ENCODE results near the gene FLVCR2.

FLVCR2 gene

DNA sequence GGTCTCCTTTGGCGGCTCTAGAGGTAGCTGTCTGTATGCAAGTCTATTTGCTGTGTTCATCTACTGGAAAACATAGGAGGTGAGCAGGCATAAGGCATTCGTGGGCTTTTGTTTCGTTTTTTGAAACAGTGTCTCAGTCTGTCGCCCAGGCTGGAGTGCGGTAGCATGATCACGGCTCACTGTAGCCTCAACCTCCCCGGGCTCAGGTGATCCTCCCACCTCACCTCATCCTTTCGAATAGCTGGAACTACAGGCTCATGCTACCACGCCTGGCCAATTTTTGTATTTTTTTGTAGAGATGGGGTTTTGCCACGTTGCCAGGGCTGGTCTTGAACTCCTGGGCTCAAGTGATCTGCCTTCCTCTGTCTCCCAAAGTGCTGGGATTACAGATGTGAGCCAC lies 27.5 kb downstream of the FLVCR2 start:
- H3K27ac ChIP-seq = no peak overlapping the region
- no peaks in the 10 kb centered on the region for H3K36me3 ChIP-seq (ENCODE audit: insufficient read depth, low read length)
- H3K9ac ChIP-seq (ENCODE audit: insufficient read length) = no peak overlapping the region
- H3K4me3 ChIP-seq = no peak overlapping the region
- H3K9me3 ChIP-seq (ENCODE audit: low read depth, low read length) = no peaks in the 10 kb centered on the region
- TF ChIP-seq EZH2 (IDR thresholded peaks at IDR 0.05) (no peak), FOXP2 (optimal IDR thresholded peaks at IDR 0.05; ENCODE audit: control extremely low read depth, extremely low read length, insufficient read depth) (no peak), POLR2AphosphoS5 (IDR thresholded peaks at IDR 0.05; ENCODE audit: borderline replicate concordance, low read depth, low read length) (no peak)
- no peak for DNase-seq (ENCODE audit: low read depth, low spot score)

DNA sequence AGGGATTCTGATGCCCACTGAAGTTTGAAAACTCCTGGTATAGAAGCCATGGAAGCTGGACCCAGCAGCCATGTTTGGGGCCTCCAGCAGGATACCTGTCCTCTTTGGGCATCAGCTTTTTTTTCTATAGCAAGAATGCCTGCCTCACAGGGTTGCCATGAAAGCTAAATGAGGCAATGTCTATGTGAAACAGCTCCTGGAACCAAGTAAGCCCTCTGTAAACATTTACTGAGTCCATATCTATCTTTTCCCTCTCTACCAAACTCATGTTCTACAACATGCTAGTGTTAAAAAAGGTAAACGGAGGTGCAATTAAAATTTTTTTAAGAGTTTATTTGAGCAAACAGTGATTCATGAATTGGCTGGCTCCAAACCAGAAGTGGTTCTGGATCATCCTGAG lies 28.6 kb downstream of the FLVCR2 start:
- H3K27ac ChIP-seq = no peak overlapping the region
- no peaks in the 10 kb centered on the region for H3K36me3 ChIP-seq (ENCODE audit: insufficient read depth, low read length)
- no peaks in the 10 kb centered on the region for H3K9me3 ChIP-seq (ENCODE audit: low read depth, low read length)
- H3K9ac ChIP-seq (ENCODE audit: insufficient read length) = no peak overlapping the region
- H3K4me3 ChIP-seq = no peak overlapping the region
- TF ChIP-seq FOXP2 (optimal IDR thresholded peaks at IDR 0.05; ENCODE audit: control extremely low read depth, extremely low read length, insufficient read depth) (no peak), POLR2AphosphoS5 (IDR thresholded peaks at IDR 0.05; ENCODE audit: borderline replicate concordance, low read depth, low read length) (no peak), EZH2 (IDR thresholded peaks at IDR 0.05) (no peak)
- DNase-seq (ENCODE audit: low read depth, low spot score) = no peak

DNA sequence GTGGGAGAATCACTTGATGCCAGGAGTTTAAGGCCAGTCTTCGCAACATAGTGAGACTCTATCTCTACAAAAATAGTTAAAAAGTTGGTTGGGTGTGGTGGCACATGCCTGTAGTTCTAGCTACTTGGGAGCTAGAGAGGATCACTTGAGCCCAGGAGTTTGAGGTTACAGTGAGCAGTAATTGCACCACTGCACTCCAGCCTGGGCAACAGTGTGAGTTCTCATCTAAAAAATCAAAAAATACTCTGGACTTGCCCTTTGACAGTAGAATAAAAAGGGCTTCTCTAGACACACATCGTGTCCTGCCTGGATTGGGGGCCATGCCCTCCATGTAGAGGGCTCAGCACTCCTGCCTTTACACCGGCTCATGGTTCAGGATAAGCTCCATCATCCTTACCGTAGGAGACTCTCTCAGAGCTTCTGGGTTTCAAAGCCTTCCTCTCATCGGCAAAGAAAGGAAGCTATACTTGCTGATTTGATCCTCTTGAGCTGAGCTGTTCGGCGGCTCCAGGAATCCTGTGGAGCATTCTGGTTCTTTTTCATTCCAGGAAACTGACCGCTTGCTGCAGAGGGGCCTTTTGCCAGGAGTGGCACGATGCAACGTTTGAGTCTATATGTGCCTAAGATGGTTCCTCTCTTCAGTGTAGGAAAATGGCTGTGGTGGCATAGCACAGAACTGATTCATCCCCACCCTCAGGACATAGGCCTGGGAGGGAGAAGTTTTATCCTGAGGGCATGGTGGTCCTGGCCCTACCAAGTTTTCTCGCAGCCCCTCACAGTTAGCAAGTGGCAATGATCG lies 29.6 kb downstream of the FLVCR2 start:
- Histone ChIP-seq H3K27ac (no peak overlapping the region), H3K36me3 (ENCODE audit: insufficient read depth, low read length) (no peaks in the 10 kb centered on the region), H3K9ac (ENCODE audit: insufficient read length) (no peak overlapping the region), H3K4me3 (no peak overlapping the region), H3K9me3 (ENCODE audit: low read depth, low read length) (no peaks in the 10 kb centered on the region)
- no peak for TF ChIP-seq FOXP2 (optimal IDR thresholded peaks at IDR 0.05; ENCODE audit: control extremely low read depth, extremely low read length, insufficient read depth)
- no peak for TF ChIP-seq EZH2 (IDR thresholded peaks at IDR 0.05)
- TF ChIP-seq POLR2AphosphoS5 (IDR thresholded peaks at IDR 0.05; ENCODE audit: borderline replicate concordance, low read depth, low read length) = no peak
- DNase-seq (ENCODE audit: low read depth, low spot score) = no peak

DNA sequence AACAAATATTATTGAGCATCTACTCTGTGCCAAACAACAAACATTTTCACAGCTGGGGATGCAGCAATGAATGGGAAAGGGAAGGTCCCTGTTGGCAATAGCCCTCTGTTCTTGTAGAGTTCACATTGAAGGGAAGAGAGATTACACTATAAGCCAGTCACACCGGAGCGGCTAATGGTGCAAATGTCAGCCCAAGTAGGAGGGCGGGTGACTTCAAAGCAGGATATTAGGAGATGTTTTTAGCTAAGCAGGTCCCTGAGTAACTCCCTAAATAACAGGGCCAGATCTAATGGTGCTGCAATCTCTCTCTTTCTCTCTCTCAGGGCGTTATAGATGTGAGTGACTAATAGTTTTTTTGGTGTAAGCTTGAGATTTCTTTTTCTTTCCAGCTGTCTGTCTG lies 30.7 kb downstream of the FLVCR2 start:
- H3K9me3 ChIP-seq (ENCODE audit: low read depth, low read length) = no peaks in the 10 kb centered on the region
- no peak overlapping the region for H3K9ac ChIP-seq (ENCODE audit: insufficient read length)
- H3K27ac ChIP-seq = no peak overlapping the region
- H3K36me3 ChIP-seq (ENCODE audit: insufficient read depth, low read length) = no peaks in the 10 kb centered on the region
- no peak for DNase-seq (ENCODE audit: low read depth, low spot score)
- TF ChIP-seq EZH2 (IDR thresholded peaks at IDR 0.05) (no peak), POLR2AphosphoS5 (IDR thresholded peaks at IDR 0.05; ENCODE audit: borderline replicate concordance, low read depth, low read length) (no peak), FOXP2 (optimal IDR thresholded peaks at IDR 0.05; ENCODE audit: control extremely low read depth, extremely low read length, insufficient read depth) (no peak)
- H3K4me3 ChIP-seq = no peak overlapping the region

DNA sequence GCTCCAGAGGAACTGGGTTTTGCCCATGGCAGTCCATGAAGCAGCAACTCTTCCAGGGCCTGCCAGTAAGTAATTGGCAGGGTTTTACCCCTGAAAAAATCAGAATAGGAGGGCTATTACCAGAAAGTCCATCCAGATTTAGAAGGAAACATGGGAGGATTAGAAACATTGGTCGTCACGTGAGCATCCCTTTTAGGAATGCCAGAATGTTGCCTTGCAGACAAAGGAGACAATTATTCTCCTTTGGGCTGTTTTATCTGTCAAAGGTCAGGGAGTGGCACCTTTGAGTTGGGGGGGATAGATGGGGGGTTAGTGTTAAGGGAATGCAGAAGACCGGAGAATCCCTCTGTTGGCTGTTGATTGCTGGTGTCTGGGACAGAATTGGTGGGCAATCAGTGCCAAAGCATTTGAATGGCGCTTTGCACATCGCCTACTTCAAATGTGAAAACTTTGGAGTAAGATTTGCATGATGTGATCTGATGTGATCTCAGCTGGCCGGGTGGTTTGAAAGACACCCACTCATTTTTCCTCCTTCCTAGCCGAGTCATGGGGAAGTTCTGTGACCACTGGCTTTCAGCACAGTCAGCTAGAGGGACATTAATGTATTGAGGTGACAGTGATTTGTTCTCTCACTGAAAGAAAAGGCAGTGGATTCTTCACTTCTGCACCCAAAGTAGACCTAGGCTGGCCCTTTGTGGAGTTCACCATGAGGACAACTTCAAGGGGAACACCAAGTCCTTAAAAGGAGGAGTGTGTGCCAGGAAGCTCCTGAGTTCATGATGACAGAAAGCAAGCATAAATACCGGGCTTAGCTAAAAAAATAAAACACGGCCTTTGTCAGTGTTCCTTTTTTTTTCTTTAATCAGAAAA lies 31.4 kb downstream of the FLVCR2 start:
- no peaks in the 10 kb centered on the region for H3K9me3 ChIP-seq (ENCODE audit: low read depth, low read length)
- no peak overlapping the region for H3K27ac ChIP-seq
- DNase-seq (ENCODE audit: low read depth, low spot score) = no peak
- H3K4me3 ChIP-seq = no peak overlapping the region
- TF ChIP-seq FOXP2 (optimal IDR thresholded peaks at IDR 0.05; ENCODE audit: control extremely low read depth, extremely low read length, insufficient read depth) = no peak
- TF ChIP-seq EZH2 (IDR thresholded peaks at IDR 0.05) = no peak
- no peak for TF ChIP-seq POLR2AphosphoS5 (IDR thresholded peaks at IDR 0.05; ENCODE audit: borderline replicate concordance, low read depth, low read length)
- no peaks in the 10 kb centered on the region for H3K36me3 ChIP-seq (ENCODE audit: insufficient read depth, low read length)
- no peak overlapping the region for H3K9ac ChIP-seq (ENCODE audit: insufficient read length)

DNA sequence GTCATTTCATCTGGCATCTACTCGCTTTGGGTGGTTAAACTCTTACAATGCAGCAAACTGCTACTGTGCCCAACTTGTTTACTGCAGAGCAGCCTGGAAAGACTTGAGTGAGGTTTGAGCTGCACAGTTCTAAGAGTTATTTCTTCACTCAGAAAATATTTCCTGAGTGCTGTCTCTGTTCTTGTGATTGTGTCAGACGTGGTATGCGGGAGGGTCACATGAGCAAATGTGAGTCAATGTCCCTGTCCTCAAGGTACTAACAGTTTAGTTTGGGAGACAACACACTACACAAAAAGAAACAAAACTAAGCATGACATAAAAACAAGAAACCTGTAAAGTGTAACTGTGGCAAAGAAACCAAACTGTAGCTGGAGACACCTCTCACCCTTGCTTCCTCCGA lies 32.4 kb downstream of the FLVCR2 start:
- no peak for TF ChIP-seq FOXP2 (optimal IDR thresholded peaks at IDR 0.05; ENCODE audit: control extremely low read depth, extremely low read length, insufficient read depth)
- no peak for TF ChIP-seq EZH2 (IDR thresholded peaks at IDR 0.05)
- no peak for TF ChIP-seq POLR2AphosphoS5 (IDR thresholded peaks at IDR 0.05; ENCODE audit: borderline replicate concordance, low read depth, low read length)
- DNase-seq (ENCODE audit: low read depth, low spot score) = no peak
- no peaks in the 10 kb centered on the region for H3K9me3 ChIP-seq (ENCODE audit: low read depth, low read length)
- no peak overlapping the region for H3K9ac ChIP-seq (ENCODE audit: insufficient read length)
- H3K27ac ChIP-seq = no peak overlapping the region
- H3K36me3 ChIP-seq (ENCODE audit: insufficient read depth, low read length) = no peaks in the 10 kb centered on the region
- no peak overlapping the region for H3K4me3 ChIP-seq

DNA sequence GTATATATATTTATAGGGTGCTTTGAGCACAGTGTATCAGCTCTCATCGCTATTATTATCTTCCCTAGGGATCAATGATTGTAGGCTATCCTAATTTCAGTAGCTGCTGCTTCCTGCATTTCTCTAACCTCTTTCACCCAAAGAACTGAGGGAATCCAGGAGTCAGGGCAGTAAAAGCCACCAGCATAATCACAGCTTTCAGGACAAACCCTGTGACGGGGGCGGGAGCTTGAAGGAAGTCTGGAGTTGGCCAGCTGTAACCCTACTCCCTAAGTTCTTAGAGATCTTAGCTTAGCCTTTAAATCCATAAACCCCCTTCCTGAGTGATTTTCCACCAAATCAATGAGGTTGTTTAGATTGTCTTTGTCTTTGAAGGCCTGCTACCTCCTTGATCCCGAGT lies 33.7 kb downstream of the FLVCR2 start:
- Histone ChIP-seq H3K4me3 (no peak overlapping the region), H3K27ac (no peak overlapping the region), H3K36me3 (ENCODE audit: insufficient read depth, low read length) (no peaks in the 10 kb centered on the region), H3K9me3 (ENCODE audit: low read depth, low read length) (no peaks in the 10 kb centered on the region), H3K9ac (ENCODE audit: insufficient read length) (no peak overlapping the region)
- no peak for DNase-seq (ENCODE audit: low read depth, low spot score)
- TF ChIP-seq EZH2 (IDR thresholded peaks at IDR 0.05) = no peak
- TF ChIP-seq POLR2AphosphoS5 (IDR thresholded peaks at IDR 0.05; ENCODE audit: borderline replicate concordance, low read depth, low read length) = no peak
- no peak for TF ChIP-seq FOXP2 (optimal IDR thresholded peaks at IDR 0.05; ENCODE audit: control extremely low read depth, extremely low read length, insufficient read depth)

DNA sequence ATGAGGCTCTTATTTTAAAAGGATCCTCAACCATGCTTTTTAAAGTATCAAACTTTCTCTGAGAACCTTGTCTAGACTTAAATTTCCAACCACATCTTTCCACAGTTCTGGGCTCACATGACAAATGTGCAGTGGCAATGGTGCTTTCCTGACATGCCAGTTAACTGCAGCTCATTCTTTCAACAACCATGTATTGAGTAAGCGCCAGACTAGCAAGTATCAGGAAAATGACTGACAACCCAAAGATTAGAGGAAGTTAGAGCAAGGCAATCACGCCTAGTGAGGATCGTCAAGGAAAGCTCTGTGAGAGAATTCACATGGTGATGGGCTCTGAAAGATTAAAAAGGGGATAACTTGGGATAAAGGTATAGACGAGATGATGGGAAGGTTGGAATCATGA lies 35.8 kb downstream of the FLVCR2 start:
- no peak for TF ChIP-seq FOXP2 (optimal IDR thresholded peaks at IDR 0.05; ENCODE audit: control extremely low read depth, extremely low read length, insufficient read depth)
- TF ChIP-seq EZH2 (IDR thresholded peaks at IDR 0.05) = no peak
- TF ChIP-seq POLR2AphosphoS5 (IDR thresholded peaks at IDR 0.05; ENCODE audit: borderline replicate concordance, low read depth, low read length) = no peak
- Histone ChIP-seq H3K9ac (ENCODE audit: insufficient read length) (no peak overlapping the region), H3K4me3 (no peak overlapping the region), H3K9me3 (ENCODE audit: low read depth, low read length) (no peaks in the 10 kb centered on the region), H3K27ac (no peak overlapping the region), H3K36me3 (ENCODE audit: insufficient read depth, low read length) (no peaks in the 10 kb centered on the region)
- DNase-seq (ENCODE audit: low read depth, low spot score) = no peak

Measured in SK-N-MC (cell line).